GM13976 (cell line): ENCODE data around the gene LCK.

Experiments used
- DNase-seq: peaks from one replicate; pipeline ENCODE4 v3.0.0; 2012; ENCODE audit warnings: low spot score
- in situ Hi-C: fragments of 300-500 bp; cut with MboI; formaldehyde crosslinking; loops from one replicate; pipeline ENCODE4 v1.12.0; 2022; ENCODE audit warnings: low sequenced_read_pairs, mixed read lengths, inconsistent platforms; ENCODE audit not compliant: unreplicated experiment
- TF ChIP-seq, protein P1 (sequence below): IDR thresholded peaks from 2 replicates; pipeline ENCODE4 v1.5.1; 2012; ENCODE audit warnings: borderline replicate concordance, mild to moderate bottlenecking; ENCODE audit not compliant: insufficient read depth; ENCODE audit errors: extremely low read depth, missing control alignments, control extremely low read depth

The LCK gene

DNA sequence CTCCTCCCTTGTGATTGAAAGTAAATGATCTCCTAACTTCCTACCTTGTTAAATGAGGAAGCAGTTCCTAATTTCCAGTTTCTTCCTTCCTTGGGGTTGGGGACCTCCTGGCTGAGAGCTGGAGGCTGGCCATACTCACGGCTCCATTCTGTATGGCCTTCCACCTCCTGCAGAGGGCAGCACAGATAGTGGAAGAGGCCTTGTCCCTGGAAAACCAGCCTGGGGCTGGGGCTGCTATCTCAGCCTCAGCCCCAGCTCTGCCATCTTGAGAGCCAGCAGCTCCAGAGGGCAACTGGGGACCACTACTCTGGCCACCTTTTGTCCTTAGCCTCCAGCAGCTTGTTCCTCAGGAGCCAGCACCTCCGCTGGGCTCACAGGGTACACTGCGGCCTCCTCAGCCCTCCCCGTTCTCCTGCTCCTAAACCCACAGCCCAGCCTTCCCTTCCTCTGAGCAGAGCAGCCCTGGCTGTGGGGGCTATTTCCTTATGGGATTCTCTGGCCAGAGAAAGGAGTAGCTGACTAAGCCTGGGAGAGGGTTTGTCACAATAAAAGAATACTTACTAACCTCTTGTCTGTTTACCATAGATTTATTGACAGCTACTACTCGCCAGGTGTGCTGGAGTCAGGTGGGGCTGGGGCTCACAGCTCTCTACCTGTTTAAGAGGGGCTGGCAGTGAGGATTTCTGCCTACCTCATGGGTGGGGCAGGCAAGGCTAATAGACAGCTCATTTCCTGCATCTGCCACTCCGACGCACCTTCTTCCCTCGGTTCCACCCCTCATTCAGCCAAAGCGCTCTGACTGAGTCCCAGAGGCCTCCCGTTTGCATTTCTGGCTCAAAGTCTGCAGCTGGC lies 35.2 kb upstream of the LCK start:
- peak; percentile 73 for DNase-seq
- in situ Hi-C loops, result no loop called here
- TF ChIP-seq, protein P1, sequence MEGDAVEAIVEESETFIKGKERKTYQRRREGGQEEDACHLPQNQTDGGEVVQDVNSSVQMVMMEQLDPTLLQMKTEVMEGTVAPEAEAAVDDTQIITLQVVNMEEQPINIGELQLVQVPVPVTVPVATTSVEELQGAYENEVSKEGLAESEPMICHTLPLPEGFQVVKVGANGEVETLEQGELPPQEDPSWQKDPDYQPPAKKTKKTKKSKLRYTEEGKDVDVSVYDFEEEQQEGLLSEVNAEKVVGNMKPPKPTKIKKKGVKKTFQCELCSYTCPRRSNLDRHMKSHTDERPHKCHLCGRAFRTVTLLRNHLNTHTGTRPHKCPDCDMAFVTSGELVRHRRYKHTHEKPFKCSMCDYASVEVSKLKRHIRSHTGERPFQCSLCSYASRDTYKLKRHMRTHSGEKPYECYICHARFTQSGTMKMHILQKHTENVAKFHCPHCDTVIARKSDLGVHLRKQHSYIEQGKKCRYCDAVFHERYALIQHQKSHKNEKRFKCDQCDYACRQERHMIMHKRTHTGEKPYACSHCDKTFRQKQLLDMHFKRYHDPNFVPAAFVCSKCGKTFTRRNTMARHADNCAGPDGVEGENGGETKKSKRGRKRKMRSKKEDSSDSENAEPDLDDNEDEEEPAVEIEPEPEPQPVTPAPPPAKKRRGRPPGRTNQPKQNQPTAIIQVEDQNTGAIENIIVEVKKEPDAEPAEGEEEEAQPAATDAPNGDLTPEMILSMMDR, result peak; percentile 74

GRCh38 chr1:32216566-32216965 lies 34.5 kb upstream of the LCK start:
- DNase-seq, result no peak
- TF ChIP-seq, protein P1, result no peak
- in situ Hi-C loops, result no loop called here

DNA sequence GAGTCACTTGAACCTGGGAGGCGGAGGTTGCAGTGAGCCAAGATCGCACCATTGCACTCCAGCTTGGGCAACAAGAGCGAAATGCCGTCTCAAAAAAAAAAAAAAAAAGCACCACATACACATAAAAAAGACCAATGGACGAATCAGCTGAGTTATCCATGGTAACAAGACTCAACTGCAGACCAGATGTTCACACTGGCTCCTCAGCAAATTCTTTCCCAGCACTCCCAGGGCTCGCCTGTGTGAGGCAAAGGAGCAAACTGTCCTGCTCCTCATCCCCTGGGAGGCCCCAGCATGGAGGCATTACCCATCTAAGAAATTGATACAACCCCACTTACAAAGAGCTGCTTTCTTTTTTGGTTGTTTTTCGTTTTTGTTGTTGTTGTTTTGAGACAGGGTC lies 32.0 kb upstream of the LCK start:
- TF ChIP-seq, protein P1, result no peak
- in situ Hi-C loops, result no loop called here
- no peak for DNase-seq

GRCh38 chr1:32220746-32221580 lies 30.1 kb upstream of the LCK start:
- TF ChIP-seq, protein P1, result no peak
- in situ Hi-C loops, result no loop called here
- DNase-seq, result no peak

DNA sequence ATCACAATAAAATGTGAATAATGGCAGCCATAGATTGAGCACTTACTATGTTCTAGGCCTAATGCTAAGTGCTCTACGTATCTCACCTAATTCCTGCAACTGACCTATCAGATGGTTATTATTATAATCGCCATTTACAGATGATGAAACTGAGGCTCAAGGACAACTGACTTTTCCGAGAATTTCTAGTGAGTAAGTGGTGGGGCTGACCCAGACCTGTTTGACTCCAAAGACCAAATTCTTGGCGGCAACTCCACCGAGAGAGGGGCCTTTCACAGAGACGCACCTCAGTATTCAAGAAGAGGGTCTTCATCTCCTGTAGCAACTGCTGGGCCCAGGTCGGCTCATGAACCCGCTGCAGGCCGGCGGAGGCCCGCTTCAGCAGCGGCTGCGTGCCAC lies 29.5 kb upstream of the LCK start:
- TF ChIP-seq, protein P1, result no peak
- in situ Hi-C loops, result no loop called here

DNA sequence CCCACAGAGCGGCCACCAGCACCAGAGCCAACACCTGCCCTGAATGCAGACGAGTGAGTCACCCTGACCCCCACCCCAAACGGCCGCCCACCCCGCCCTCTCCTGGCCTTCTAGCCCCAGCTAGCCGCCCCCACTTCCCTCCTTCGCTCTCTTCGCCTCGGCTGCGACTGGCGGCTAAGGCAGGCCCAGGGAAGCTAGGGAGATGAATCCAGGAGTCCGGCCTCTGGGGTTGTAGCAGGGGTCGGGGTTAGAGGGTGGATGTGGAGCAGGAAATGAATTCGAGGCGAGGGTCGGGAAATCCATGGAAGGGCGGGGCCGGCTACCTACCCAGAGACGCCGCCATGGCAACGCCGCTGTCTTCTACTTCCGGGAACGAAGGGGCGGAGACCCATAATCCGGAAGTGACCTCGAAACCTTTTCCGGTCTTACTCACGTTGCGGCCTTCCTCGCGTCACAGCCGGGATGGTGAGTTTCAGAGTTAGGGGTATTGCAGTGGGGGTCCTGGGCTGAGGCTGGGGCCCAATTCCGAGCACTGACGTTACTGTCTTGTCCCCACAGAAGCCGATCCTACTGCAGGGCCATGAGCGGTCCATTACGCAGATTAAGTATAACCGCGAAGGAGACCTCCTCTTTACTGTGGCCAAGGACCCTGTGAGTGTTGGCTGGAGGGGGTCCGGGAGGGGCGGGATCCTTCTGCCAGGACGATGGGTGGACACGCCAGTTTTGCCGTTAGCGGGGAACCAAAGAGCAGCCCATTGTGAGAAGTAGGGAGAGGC lies 28.9 kb upstream of the LCK start, which contains the start of the genes EIF3I and TMEM234:
Gene EIF3I (plus strand): TSS at position 428 of the 776 bp plus-strand sequence. CDS start 35 bp downstream, at position 463.
Gene TMEM234 (minus strand): TSS at position 374 of the 776 bp plus-strand sequence. CDS start 31 bp downstream, at position 343.
- in situ Hi-C loops, result no loop called here
- TF ChIP-seq, protein P1, result no peak
- DNase-seq, result peak; percentile 97

More for the DNA sequence above, 29.5 kb upstream of the LCK start:
- DNase-seq, result no peak
